Measurements from ENCODE around the gene FAM171A1.

The FAM171A1 gene

GRCh38 chr10:15167411-15168290 lies 203.4 kb downstream of the FAM171A1 start:
- DNase-seq (ENCODE audit: insufficient read length) = peak; percentile 34
- peak; percentile 75 for FAIRE-seq
- TF ChIP-seq POLR2AphosphoS5 (IDR thresholded peaks at IDR 0.05; ENCODE audit: low read depth, low read length) (no peak), POLR2A (IDR thresholded peaks at IDR 0.05; ENCODE audit: low read depth, low read length) (no peak), TAF1 (IDR thresholded peaks at IDR 0.05; ENCODE audit: borderline replicate concordance, low read depth, low read length) (no peak)

GRCh38 chr10:15166325-15166724 lies 204.8 kb downstream of the FAM171A1 start:
- FAIRE-seq (no peak), DNase-seq (ENCODE audit: insufficient read length) (no peak)
- TF ChIP-seq POLR2AphosphoS5 (IDR thresholded peaks at IDR 0.05; ENCODE audit: low read depth, low read length) (no peak), TAF1 (IDR thresholded peaks at IDR 0.05; ENCODE audit: borderline replicate concordance, low read depth, low read length) (no peak), POLR2A (IDR thresholded peaks at IDR 0.05; ENCODE audit: low read depth, low read length) (no peak)

GRCh38 chr10:15163253-15163828 lies 207.7 kb downstream of the FAM171A1 start:
- DNase-seq (ENCODE audit: insufficient read length) (no peak), FAIRE-seq (no peak)
- no peak for TF ChIP-seq TAF1 (IDR thresholded peaks at IDR 0.05; ENCODE audit: borderline replicate concordance, low read depth, low read length)
- TF ChIP-seq POLR2A (IDR thresholded peaks at IDR 0.05; ENCODE audit: low read depth, low read length) = no peak
- TF ChIP-seq POLR2AphosphoS5 (IDR thresholded peaks at IDR 0.05; ENCODE audit: low read depth, low read length) = no peak

All from GM12892 (cell line).